H1 (cell line): ENCODE data around the gene IL1A.

Source experiments
- CHD2 ChIP-seq: IDR thresholded peaks from 2 replicates; pipeline ENCODE4 v1.6.1; 2012; ENCODE audit warnings: low read length, improper control_type of control experiment
- JUN ChIP-seq: IDR thresholded peaks from 2 replicates; pipeline ENCODE4 v1.6.1; 2011; ENCODE audit warnings: low read depth, mild to moderate bottlenecking, improper control_type of control experiment, low read length
- POLR2A ChIP-seq, 2 experiments: IDR thresholded peaks; 1 replicate in 1 of 2; 2 replicates in 1 of 2; pipeline ENCODE4 v1.6.1; 2011; ENCODE audit warnings: low read depth in 2 of 2, low read length in 2 of 2, mild to moderate bottlenecking in 2 of 2; ENCODE audit errors: control extremely low read depth in 1 of 2
- TF ChIP-seq, protein P1 (sequence below): IDR thresholded peaks from 2 replicates; pipeline ENCODE4 v1.6.1; 2012; ENCODE audit warnings: inconsistent platforms

DNA sequence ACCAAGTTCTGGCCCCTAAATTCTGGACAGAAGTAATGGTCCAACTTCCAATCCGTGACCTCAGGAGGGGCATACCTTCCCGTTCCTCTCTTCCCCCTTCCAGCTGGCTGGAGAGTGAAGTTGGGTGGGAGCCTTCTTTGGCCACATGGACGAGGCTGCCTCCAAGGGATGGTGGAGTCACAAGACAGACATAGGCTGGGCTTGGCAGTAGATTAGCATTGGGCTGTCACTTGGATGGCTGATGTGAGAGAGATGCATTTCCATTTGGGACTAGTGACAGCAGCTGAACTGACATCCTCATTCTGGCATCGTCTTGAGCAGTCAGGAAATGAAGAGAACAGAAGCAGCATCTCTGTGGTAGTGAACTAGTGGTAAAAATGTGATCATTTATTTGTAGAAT, 50.8 kb downstream of the IL1A start:
- TF ChIP-seq POLR2A (IDR thresholded peaks at IDR 0.05; ENCODE audit: control extremely low read depth in 1 of 2, low read depth in 2 of 2, low read length in 2 of 2) (no peak), JUN (no peak), CHD2 (no peak)
- TF ChIP-seq, protein P1, sequence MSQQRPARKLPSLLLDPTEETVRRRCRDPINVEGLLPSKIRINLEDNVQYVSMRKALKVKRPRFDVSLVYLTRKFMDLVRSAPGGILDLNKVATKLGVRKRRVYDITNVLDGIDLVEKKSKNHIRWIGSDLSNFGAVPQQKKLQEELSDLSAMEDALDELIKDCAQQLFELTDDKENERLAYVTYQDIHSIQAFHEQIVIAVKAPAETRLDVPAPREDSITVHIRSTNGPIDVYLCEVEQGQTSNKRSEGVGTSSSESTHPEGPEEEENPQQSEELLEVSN, result no peak
